ENCODE data around the gene FKBP7.
A peak's percentile ranks its signal among the peaks of the same experiment; 100 is the strongest.

FKBP7 gene

DNA sequence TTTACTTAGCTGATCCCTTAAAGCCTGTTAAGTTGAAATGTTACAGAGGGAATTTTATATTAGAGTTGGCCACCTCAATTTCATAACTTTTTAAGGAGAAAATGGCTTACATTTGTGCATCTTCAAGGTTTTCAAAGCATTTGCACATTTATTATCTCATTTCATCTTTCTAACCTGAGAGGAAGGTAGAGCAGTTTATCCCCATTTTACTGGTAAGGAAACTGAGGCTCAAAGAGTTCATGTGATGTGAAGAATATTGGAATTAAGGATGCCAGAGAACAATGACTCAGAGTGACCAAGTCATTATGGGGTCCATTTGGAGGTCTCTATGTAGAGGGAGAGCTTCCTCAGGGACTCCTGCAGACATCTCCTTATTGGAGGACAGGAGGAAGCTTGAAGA is 62.4 kb downstream of the FKBP7 start:
- H3K27me3 Mint-ChIP-seq = no peaks in the 10 kb centered on the region
- peaks cover 23% of the 10 kb centered on the region for H3K4me1 Mint-ChIP-seq
- H3K27ac Mint-ChIP-seq = no peak overlapping the region
- DNase-seq (no peak), ATAC-seq (no peak)
- H3K36me3 Mint-ChIP-seq (ENCODE audit: low read depth) = no peaks in the 10 kb centered on the region
- H3K4me3 Mint-ChIP-seq = no peak overlapping the region
- H3K9me3 Mint-ChIP-seq = no peaks in the 10 kb centered on the region

DNA sequence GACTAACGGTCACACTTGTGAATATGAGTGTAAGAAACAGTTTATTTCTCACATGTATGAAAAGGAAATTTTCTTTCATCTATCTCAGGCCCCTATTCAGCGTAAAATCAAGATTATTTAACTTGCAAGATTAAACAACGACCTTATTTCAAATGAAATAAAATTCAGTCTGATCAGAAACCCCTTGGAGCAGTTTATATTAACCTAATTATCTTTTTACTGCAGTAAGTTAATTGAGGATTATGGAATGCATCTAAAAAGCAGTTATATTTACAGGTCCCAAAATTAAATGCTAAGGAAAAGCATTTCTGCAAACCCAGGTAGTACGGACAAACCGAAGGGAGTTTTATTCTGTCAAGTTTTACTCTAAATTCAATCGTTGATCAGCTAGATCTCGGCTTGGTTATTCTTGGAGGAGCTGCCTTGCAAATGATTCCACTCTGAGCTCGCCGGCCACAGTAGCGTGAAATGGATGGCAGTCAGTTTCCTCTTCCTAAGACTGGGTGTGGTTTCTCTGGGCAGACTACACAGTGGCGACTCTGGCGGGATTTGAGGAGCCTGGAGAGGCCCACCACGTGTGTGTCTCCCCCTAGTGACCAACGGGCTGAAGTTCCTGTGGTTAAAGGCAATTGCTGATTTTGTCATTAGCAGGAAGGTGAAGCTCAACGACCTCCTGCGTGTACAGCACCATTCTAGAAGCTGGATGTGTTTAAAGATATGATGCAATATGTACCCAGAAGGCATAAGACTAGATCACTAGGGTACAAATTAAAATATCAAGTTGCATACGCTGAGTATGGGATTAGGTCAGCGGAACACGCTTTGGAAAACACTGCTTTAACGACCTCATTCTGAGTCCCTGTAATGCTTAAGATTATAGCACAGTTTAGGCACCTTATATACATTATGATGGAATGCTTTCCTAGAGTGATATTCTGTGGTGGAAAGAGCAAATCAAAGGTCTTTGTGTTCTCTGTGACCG is 63.8 kb downstream of the FKBP7 start:
- Mint-ChIP-seq H3K4me1 (peaks cover 23% of the 10 kb centered on the region), H3K27ac (peak overlapping the region; percentile 92), H3K36me3 (ENCODE audit: low read depth) (no peaks in the 10 kb centered on the region), H3K9me3 (no peaks in the 10 kb centered on the region), H3K4me3 (peak overlapping the region; percentile 88), H3K27me3 (no peaks in the 10 kb centered on the region)
- peak; percentile 82 for DNase-seq
- peak; percentile 89 for ATAC-seq

All from activated naive CD8-positive, alpha-beta T cell treated with anti-CD3 and anti-CD28 coated beads, Interleukin-2, amount 50 U/mL, for 24 hours (primary cell).